Measurements from ENCODE around the gene IL10.

The IL10 gene

DNA sequence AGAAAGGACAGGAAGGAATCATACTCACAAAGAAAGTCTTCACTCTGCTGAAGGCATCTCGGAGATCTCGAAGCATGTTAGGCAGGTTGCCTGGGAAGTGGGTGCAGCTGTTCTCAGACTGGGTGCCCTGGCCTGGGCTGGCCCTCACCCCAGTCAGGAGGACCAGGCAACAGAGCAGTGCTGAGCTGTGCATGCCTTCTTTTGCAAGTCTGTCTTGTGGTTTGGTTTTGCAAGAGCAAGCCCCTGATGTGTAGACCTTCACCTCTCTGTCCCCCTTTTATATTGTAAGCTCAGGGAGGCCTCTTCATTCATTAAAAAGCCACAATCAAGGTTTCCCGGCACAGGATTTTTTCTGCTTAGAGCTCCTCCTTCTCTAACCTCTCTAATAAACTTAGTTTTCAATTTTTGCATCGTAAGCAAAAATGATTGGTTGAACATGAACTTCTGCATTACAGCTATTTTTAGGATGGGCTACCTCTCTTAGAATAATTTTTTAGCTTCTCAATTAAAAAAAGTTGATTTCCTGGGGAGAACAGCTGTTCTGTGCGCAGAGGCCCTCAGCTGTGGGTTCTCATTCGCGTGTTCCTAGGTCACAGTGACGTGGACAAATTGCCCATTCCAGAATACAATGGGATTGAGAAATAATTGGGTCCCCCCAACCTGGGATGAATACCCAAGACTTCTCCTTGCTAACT is at the start of gene IL10:
Gene IL10, minus strand, starts transcription at position 252 of the 695 bp plus-strand sequence. Its CDS starts 59 bp downstream, at position 193.
- DNase-seq, result no peak

DNA sequence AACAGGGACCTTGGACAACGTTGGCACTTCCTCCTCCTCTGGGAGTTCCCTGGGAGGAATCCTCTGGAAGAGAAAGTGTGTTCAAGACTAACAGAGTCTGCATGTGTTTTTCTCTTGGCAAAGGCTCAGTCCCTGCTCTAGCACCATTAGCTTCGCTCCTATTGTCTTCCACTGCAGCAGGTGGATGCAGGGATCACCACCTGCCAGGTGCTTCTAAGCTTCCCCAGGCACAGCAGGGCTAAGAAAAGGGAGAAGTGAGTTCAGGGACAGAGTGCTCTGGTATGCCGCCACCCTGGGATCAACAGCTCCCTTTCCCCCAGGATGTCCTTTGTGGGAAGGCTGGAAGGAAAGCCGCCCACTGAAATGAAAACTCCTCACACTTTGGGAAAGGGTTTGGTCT is 49.2 kb upstream of the IL10 start:
- no peak for DNase-seq

DNA sequence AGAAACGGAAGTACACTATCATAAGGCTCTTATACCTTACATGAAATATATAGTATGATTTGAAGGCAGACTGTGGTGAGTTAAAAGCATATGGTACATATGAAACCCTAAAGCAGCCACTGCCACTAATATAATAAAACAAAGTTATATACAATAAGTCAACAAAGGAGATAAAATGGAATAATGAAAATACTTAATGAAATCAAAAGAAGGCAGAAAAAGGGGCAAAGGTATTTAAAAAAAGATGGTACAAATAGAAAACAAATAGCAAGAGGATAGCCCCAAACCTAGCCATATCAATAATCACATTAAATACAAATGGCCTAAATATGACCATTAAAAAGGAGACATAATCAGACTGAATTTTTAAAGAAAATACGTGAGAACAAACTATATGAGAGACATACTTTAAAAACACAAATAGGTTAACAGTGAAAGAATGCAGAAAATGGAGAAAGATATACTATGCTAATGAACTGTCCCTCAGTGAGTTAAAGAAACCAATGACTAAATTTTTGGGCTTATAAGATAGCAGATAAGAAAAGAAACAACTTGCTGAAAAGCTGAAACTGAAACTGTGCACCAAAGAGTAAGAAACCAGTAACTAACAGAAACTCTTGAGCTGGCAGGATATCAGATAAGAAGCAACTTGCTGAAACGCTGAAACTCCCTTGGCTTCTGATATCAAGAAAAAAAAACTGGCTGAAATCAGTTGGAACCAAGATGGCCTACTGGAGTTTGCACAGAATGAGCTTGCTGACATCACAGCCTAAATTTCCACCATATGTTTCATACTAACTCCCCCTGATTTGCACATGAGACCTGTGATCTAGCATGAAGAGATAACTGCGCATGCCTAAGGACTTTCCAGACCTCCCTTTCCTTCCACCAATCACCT is 44.3 kb upstream of the IL10 start:
- DNase-seq, result no peak

DNA sequence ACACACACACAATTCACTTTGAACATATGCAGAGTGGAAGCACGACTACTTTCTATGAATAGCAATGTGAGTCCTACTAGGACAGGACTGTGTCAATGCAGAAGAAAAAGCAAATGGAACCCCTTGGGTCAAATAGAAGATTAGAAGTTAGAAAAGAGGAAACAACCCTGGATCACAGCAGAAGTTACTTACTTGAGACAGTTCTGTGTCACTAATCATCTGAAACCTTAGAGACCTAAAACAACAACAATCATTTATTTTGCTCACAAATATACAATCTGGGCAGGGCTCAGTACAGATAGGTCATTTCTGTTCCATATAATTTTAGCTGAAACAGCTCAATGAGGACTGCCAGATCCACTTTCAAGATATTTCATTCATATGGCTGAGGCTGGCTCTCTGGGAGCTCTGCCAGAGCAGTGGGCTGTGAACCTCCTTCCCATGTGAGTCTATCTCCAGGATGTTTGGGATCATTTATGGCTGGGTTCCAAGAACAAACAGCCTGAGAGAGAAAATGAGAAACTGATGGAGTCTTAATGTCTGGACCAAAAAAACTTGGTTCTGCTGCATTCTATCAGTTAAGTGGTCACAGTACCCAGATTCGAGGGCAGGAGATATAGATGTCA is 42.5 kb upstream of the IL10 start:
- no peak for DNase-seq

DNA sequence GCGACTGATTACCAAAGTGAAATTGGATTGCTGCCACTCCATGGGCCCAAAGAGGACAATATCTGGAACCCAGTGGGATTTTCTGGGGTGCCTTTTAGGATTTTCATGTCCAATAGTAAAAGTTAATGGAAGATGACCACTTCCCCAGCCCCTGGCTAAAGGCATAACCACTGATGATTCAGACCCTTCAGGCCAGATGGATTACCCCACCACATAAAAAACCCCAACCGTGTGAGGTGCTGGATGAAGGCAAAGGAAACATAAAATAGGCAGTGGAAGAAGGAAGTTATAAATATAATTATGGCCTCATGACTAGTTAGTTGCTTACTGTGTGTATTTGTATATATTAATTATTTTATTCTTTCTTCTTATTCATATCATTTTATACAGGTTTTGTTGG is 40.2 kb upstream of the IL10 start:
- no peak for DNase-seq

DNA sequence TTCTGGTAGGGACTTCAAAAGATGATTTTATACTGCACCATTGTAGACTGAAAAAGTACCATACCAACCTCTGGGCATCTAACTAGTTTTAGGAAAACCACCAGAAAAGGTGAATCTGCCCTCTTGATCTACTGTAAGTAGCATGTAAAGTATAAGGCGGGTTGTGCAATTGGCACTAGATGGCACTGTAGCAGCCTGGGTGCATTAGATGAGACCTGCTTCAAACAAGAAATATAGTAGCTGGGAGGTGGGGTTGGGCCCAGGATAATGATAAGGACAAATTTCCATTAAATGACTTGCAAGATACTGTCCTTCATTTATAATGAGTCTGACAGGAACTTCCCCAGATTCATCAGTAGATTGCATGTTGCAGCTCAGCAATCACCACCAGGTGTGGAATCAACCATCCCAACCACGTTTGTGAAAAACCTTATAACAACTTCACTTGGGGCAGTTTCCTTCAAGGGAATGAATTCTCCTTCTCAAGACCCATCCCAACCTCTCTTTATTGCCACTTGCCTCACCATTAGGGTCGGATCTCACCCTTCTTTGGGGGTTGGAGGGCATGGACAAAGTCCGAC is 37.3 kb upstream of the IL10 start:
- DNase-seq, result no peak

DNA sequence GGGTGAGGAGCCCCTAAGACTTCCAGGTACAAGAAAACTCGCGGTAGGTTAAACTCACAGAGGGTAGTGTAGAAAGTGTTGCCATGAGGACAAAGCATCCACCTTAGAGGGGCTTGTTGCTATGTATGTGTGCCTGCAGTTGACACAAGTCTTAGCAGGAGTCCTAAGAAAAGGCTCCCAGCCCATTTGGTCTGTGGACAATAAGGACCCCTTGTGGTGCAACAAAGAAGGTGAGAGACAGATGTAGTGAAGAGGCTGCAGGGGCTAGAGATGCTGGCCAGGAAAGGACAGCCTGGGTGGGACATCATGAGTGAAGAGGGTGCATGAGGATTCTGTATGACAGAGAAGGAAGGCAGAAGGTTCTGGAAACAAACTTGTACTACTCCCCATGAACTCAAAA is 36.3 kb upstream of the IL10 start:
- DNase-seq, result no peak

DNA sequence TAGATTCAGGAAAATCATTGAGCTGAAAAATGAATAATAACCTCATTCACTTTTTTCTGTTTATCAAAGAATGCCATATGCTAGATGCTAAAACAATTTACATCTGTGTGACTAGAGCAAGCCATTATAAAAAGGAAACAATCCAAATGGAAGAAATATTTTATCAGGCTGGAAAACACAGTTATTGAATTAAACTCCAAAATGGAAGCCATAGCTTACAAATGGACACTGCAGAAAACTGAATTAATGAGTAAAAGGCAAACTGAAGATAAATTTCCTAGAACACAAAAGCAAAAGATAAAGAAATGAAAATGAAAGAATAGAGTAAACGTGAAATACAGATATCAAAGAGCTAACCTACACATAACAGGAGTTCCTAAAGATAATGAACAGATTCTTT is 33.1 kb upstream of the IL10 start:
- DNase-seq, result no peak

DNA sequence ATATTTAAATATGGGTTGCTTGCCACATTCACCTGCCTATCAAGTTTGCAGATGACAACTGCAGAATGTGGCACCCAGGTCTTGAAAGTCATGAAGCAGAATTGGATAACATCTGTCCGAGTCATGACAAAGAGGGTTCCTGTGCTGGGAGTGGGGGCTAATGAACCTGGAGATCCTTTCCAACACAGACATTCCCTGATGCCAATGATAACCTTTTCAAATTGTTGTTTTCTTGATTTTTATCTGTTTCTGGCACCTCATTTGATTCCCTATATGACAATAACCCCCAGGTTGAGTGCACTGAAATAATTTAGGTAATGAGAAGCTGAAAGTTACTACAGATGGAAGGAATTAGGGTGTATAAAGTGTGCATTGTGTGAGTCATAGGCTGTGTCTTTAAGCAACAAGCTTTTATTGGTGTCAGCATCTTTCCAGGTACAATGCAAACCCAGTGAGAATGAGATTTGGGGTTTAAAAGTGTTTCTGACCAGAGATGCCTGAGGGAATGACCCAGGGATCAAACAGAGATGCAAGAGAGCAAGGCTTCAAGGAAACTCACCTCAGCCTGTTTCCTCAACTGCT is 32.0 kb upstream of the IL10 start:
- DNase-seq, result no peak

DNA sequence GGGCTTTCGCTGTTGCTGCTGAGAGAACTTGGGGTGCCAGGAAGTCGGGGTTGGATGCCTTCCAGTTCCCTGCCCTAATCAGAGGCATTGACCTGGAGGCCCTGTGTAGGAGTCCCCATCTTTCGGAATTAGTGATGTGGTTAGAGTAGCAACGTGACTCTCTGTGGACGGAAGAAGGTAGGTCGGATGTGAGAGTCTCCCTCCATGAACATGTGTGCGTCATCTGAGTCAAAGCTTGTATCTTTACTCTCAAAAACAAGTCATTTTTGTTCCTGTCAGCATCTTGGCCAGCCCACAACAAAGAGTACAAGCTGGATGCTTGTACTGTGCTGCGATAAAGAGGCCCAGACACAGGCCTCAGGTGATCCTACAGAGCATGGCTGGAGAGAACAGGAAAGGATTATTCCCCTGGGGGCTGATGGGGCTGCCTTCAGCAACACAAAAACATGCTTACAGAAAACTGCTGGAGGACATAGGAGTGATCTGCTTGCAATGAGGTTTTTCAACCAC is 31.0 kb upstream of the IL10 start:
- DNase-seq, result no peak

DNA sequence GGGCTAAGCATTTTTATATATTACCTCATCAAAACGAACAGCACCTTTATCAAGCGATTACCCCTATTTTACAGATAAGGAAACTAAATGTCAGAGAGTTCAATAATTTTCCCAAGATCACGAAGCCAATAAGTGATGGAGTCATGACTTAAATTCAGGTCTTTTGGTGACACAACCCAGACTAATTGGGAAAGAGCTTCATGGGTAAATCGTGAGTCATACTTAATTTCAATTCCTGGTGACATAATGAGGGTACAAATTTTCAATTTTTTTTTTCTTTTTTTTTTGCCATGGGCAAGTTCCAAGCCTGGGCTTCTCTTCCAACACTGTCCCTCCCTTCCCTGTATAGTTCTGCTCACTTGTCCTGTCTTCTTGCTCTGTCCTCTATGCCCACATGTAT is 30.1 kb upstream of the IL10 start:
- DNase-seq, result no peak

DNA sequence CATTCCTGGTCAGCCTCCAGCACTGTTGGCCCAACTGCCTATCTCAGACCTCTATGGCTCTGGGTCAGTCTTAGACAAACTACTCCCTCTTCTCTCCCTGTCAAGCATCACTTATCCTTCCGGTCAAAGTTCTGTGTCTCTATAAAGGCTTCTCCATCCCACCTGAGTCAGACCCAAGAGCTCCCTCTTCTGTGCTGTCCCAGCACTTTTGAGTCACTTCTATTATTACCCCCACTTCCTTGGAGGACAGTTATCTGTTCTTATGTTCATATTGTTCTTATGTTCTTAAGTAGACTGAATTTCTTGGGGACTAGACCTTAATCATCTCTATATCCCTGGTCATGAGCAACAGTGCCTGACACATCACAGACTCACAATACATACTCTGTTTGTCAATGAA is 29.2 kb upstream of the IL10 start:
- no peak for DNase-seq

DNA sequence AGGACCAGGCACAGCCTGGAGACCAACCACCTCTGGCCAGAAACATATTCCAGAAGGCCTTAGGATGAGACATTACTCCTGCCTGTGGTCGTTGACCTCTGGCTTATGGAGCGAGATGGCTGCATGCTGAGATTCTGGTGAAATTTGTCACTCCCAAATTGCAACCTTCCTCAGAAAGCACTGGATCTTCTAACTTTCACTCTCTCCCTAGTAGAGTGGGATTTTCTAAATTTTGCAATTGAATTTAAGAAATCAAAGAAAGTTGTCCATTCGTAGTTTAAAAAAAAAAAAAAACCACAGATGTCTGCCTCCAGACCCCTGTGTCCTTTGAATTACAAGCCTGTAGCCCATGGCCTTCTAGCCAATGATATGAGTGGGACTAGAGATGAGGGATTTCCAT is 28.6 kb upstream of the IL10 start:
- no peak for DNase-seq

DNA sequence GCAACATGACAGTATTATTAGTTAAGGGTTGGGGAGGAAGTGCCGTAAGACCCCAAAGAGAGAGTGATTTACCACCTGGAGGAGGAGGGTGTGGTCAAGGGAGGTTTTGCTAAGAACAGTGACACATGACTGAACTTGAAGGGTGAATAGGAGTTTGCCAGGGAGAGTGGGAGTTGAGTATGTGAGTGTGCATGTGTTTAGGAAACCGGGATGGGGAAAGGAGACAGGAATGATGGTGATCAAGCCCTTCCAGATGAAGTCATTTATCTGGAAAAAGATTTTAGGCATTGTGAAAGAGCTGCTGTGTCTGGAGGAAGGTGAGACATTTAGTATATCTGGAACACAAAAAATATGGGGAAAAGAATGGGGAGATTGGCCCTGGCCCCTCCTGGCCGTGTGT is 28.1 kb upstream of the IL10 start:
- no peak for DNase-seq

DNA sequence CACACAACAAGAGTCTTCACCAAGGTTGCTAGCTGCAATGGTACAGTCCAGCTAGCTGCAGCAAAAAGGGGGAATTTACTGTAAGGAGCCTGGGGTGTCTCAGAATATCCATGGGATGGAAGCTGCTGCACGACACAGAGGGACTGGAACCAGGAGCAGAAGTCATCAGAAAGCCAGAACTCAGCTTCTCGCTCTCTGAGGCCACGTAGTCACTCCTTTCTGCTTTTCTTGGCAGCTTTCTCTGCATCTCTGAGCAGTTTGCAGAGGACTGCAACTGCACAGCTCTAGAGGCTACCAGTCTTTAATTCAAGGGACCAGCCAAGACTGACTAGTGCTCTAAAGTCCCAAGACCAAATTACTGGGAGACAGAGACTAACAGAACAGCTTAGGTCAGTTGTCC is 27.0 kb upstream of the IL10 start:
- DNase-seq, result no peak

DNA sequence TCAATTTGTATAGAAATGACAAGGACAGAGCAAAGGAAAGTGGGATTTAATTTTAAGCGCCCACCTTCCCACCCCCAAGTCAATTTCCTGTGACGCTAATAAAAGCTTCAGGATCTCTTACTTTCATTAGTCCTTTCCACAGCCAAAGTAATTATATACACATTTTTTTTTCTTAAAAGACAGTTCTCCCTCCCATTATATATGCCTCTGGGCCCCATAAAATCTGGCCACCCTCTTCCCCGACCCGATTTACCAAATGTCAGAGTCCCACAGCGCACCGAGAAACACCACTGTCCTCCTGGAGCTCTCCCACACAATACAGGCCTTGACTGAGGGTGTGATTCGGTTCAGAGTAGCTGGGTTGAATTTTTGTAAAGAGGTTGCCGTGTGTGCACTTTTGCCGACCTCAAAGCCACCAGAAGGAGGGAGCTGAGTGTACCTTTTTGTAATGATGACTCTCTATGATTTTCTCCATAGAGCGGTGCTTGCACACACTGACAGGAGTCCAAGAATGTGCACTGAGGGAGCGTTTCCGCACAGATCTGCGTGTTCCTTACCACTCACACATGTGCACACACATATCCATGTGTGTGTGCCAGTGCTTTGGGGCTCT is 26.2 kb upstream of the IL10 start:
- DNase-seq, result no peak

DNA sequence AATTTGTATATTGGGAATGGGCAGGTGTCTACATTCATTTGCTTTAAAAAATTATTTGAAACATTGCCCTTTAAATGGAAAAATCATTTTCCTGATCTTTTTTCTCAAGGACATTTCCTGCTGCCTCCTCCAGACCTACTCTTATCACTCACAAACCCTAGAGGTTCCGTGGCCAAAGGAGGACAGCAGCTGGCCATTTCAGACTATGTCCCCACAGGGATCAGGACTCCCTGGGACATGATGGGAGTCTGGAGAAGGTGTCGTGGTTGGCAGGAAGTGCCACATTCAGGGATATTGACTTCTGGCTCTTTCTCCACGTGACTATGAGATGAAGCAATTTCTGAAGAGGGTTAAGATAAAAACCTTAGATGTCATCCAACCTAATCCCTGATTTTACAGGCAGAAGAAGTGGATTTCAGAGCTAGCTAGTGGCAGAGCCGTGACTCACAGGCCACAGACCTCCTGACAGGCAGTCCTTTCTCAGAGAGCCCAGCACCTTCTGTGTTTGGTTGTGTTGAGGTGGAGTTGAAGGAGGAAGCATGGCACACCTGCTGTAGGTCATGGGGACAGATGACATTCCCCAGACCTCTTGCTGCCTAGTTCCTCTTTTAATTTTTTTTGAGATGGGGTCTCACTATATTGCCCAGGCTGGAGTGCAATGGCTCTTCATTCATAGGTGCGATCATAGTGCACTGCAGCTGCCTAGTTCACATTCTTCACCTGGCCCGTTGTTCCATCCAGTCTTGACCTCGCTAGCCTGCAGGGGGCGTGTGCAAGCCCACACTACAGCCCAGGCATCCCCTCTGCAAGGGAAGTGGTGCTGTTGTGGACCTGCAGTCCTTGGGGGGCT is 25.5 kb upstream of the IL10 start:
- no peak for DNase-seq

DNA sequence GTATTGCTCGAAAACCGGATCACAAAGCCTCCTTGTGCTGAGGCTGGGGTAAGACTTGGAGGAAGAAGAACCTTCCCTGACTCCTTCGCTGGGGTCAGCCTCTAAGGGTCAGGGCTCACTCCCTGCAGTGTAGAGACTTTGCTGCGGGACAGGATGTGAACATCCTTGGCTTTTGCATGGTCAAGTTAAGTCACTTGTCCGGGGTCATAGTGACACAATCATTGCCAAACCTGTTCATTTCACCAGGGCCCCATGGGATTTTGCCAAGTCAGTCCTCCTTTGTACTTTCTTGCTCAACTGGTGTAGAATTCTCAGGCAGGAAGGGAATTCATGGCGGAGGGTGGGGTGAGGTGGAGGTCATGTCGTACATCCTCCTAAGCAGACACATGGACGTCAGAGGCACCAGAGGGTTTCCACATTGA is 24.7 kb upstream of the IL10 start:
- DNase-seq, result no peak

DNA sequence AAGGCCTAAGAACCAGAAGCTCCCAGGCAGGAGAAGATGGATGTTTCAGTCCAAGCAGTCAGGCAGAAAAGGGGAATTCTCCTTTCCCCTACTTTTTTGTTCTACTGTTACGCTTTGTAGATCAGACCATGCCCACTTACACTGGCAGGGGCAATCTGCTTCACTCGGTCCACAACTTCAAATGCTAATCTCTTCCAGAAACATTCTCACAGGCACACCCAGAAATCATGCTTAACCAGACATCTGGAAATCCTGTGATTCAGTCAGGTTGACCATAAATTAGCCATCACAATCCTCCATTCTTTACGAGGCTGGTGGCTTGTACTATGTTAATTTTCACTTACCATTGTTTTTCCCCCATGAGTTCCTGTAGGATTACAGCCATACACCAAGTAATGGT is 23.8 kb upstream of the IL10 start:
- no peak for DNase-seq

DNA sequence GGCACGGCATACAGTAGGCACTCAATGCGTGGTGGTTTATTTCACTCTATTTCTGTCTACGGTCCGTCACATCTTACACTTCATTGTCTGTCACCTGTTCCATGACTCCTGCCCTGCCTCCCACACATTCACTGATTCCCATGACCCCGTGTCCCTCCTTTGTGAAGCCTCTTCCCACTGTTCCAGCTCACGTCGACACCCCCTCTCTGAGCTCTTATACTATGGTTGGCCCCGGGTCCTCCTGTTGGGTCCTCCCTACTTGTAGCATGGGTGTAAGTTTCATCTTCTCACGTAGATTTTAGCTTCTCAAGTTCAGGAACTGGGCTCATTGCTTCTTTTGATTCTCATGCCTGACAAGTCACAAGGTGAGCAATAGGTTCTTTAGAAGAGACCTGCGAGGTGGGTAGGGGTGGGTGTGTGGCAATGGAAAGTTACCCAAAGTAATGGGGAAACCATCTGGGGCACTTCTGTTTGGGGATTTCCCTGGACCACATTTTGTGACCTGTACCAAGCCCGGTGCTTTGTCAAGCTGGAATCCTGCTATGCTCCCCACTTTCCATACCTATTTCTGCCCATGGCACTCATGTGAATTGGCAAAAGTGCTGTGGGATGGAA is 22.1 kb upstream of the IL10 start:
- DNase-seq, result no peak

DNA sequence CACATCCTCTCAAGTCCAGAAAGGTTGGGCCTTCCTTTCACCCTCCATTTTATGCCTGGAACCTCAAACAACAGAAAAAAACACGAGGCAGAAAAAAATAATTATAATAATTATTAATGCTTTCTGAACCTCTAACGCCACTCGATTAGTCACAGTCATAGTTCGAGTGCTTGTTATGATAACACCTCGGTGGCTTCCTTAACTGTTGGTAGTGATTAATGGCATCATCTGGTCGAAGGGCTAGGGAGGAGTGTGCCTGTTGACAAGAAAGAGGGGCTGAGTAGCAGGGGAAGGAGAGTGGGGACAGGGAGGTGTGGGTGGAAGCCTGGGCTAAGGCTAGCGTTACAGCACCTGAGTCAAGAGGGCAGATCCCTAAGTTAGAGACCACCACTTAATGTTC is 21.3 kb upstream of the IL10 start:
- no peak for DNase-seq
